ENCODE measurements around the gene DENND11.
"Not testable (repeated sequence)": the region's sequence is repeated elsewhere in the genome, so short reads cannot be mapped to it uniquely, and the experiment has no call there.

The DENND11 gene

GRCh38 chr7:141700296-141700847 is 1.6 kb downstream of the DENND11 start:
- H3K4me1 Mint-ChIP-seq (ENCODE audit: low read depth) = peaks cover 35% of the 10 kb centered on the region
- no peak for DNase-seq (ENCODE audit: low spot score)
- peaks cover 15% of the 10 kb centered on the region for H3K27me3 Mint-ChIP-seq (ENCODE audit: low read depth)

DNA sequence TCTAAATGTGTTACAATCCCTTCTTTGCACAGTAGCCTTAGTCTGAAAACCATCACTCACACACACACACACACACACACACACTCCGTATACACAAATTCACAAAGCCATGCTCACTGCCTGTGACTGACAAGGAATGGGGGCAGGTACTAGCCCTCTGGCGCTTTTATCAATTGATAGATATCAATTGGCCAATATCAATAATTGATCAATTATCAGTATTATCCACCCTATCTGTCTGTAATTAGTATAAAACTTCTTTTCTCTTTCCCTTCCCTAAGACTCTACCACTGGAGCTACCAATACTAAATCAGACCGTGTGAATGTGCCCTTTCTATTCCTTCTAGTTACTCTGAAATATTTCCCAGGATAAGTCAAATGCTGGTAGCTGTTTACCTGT is 2.1 kb downstream of the DENND11 start:
- Mint-ChIP-seq H3K27ac (no peak overlapping the region), H3K36me3 (ENCODE audit: low read depth) (peaks cover 3% of the 10 kb centered on the region), H3K9me3 (no peaks in the 10 kb centered on the region), H3K4me3 (peak overlapping the region; percentile 69), H3K27me3 (ENCODE audit: low read depth) (peaks cover 11% of the 10 kb centered on the region), H3K4me1 (ENCODE audit: low read depth) (peaks cover 35% of the 10 kb centered on the region)
- no peak for DNase-seq (ENCODE audit: low spot score)

More at GRCh38 chr7:141700296-141700847, 1.6 kb downstream of the DENND11 start:
- H3K36me3 Mint-ChIP-seq (ENCODE audit: low read depth) = peaks cover 3% of the 10 kb centered on the region
- no peaks in the 10 kb centered on the region for H3K9me3 Mint-ChIP-seq
- H3K4me3 Mint-ChIP-seq = peak overlapping the region; percentile 69
- peak overlapping the region; percentile 73 for H3K27ac Mint-ChIP-seq

- Mint-ChIP-seq H3K27me3 (ENCODE audit: low read depth) (peaks cover 6% of the 10 kb centered on the region), H3K27ac (no peak overlapping the region), H3K9me3 (no peaks in the 10 kb centered on the region), H3K4me1 (ENCODE audit: low read depth) (peaks cover 38% of the 10 kb centered on the region), H3K36me3 (ENCODE audit: low read depth) (peaks cover 4% of the 10 kb centered on the region), H3K4me3 (no peak overlapping the region)
- DNase-seq (ENCODE audit: low spot score) = no peak
Observed at GRCh38 chr7:141698247-141699015, 3.5 kb downstream of the DENND11 start.

- H3K4me1 Mint-ChIP-seq (ENCODE audit: low read depth) = peaks cover 35% of the 10 kb centered on the region
- no peaks in the 10 kb centered on the region for H3K27me3 Mint-ChIP-seq (ENCODE audit: low read depth)
- H3K36me3 Mint-ChIP-seq (ENCODE audit: low read depth) = peaks cover 4% of the 10 kb centered on the region
- no peak overlapping the region for H3K27ac Mint-ChIP-seq
- DNase-seq (ENCODE audit: low spot score) = no peak
- no peaks in the 10 kb centered on the region for H3K9me3 Mint-ChIP-seq
- no peak overlapping the region for H3K4me3 Mint-ChIP-seq
Observed at GRCh38 chr7:141697211-141697871, 4.6 kb downstream of the DENND11 start.

GRCh38 chr7:141696348-141696747 is 5.6 kb downstream of the DENND11 start:
- Mint-ChIP-seq H3K4me3 (no peak overlapping the region), H3K4me1 (ENCODE audit: low read depth) (peaks cover 34% of the 10 kb centered on the region), H3K27me3 (ENCODE audit: low read depth) (no peaks in the 10 kb centered on the region), H3K27ac (no peak overlapping the region), H3K9me3 (no peaks in the 10 kb centered on the region), H3K36me3 (ENCODE audit: low read depth) (peaks cover 4% of the 10 kb centered on the region)
- DNase-seq (ENCODE audit: low spot score) = no peak

- no peak overlapping the region for H3K27ac Mint-ChIP-seq
- peaks cover 32% of the 10 kb centered on the region for H3K4me1 Mint-ChIP-seq (ENCODE audit: low read depth)
- peaks cover 4% of the 10 kb centered on the region for H3K36me3 Mint-ChIP-seq (ENCODE audit: low read depth)
- H3K4me3 Mint-ChIP-seq = no peak overlapping the region
- no peaks in the 10 kb centered on the region for H3K9me3 Mint-ChIP-seq
- H3K27me3 Mint-ChIP-seq (ENCODE audit: low read depth) = no peaks in the 10 kb centered on the region
- DNase-seq (ENCODE audit: low spot score) = no peak
Observed at GRCh38 chr7:141695803-141696289, 6.1 kb downstream of the DENND11 start.

DNA sequence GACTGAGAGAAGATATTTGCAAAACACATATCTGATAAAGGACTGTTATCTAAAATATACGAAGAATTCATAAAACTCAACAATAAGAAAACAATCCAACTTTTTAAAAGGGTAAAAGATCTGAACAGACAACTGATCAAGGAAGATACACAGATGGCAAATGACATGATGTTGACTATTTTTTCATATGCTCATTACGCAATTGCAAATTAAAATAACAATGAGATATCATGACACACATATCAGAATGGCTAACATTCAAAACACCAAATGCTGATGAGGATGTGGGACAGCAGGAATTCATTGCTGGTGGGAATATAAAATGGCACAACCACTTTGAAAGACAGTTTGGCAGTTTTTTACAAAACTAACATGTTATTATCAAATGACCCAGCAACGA is 8.9 kb downstream of the DENND11 start:
- no peak overlapping the region for H3K27ac Mint-ChIP-seq
- peaks cover 10% of the 10 kb centered on the region for H3K36me3 Mint-ChIP-seq (ENCODE audit: low read depth)

DNA sequence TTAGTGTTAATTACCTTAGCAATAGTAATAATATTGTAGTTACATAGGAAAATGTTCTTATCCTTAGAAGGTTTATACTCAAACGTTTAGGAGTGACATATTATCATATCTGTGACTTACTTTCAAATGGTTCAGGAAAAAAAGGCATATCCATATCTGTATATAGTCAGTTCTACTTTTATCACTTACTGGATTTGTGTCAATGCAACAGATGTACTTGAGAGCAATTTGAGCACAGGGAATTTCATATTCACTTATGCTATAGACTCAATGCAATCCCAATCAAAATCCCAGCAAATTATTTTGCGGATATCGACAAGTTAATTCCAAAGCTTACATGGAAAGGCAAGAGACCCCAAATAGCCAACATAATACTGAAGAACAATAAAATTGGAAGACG is 10.0 kb downstream of the DENND11 start:
- no peak for DNase-seq (ENCODE audit: low spot score)
- Mint-ChIP-seq H3K4me3 (no peak overlapping the region), H3K27me3 (ENCODE audit: low read depth) (no peaks in the 10 kb centered on the region), H3K27ac (no peak overlapping the region), H3K36me3 (ENCODE audit: low read depth) (peaks cover 13% of the 10 kb centered on the region), H3K9me3 (no peaks in the 10 kb centered on the region), H3K4me1 (ENCODE audit: low read depth) (peaks cover 2% of the 10 kb centered on the region)

More for the DNA sequence above, 8.9 kb downstream of the DENND11 start:
- no peak for DNase-seq (ENCODE audit: low spot score)
- Mint-ChIP-seq H3K4me1 (ENCODE audit: low read depth) (peaks cover 10% of the 10 kb centered on the region), H3K9me3 (no peaks in the 10 kb centered on the region), H3K4me3 (no peak overlapping the region), H3K27me3 (ENCODE audit: low read depth) (no peaks in the 10 kb centered on the region)

DNA sequence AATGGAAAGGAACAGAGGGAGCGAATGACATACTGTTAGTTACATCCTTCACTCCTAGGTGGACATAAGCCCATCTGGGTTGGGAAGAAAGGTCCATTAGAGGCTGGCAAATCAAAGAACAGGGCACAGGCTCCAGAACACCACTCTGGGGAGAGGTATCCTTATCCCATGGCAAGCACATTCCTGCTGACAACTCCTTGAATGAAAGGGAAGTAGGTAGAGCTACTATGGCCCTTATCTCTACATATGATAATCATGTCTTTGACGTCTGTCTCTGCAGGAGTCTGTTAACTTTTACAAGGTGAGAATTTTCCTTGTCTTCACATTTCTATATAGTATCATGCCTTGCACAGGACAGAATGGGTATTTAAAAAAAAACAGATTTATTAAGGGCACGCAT is 10.4 kb downstream of the DENND11 start:
- no peak for DNase-seq (ENCODE audit: low spot score)
- no peak overlapping the region for H3K27ac Mint-ChIP-seq
- no peak overlapping the region for H3K4me3 Mint-ChIP-seq
- peaks cover 15% of the 10 kb centered on the region for H3K36me3 Mint-ChIP-seq (ENCODE audit: low read depth)
- no peaks in the 10 kb centered on the region for H3K9me3 Mint-ChIP-seq
- peaks cover 4% of the 10 kb centered on the region for H3K4me1 Mint-ChIP-seq (ENCODE audit: low read depth)
- H3K27me3 Mint-ChIP-seq (ENCODE audit: low read depth) = no peaks in the 10 kb centered on the region

DNA sequence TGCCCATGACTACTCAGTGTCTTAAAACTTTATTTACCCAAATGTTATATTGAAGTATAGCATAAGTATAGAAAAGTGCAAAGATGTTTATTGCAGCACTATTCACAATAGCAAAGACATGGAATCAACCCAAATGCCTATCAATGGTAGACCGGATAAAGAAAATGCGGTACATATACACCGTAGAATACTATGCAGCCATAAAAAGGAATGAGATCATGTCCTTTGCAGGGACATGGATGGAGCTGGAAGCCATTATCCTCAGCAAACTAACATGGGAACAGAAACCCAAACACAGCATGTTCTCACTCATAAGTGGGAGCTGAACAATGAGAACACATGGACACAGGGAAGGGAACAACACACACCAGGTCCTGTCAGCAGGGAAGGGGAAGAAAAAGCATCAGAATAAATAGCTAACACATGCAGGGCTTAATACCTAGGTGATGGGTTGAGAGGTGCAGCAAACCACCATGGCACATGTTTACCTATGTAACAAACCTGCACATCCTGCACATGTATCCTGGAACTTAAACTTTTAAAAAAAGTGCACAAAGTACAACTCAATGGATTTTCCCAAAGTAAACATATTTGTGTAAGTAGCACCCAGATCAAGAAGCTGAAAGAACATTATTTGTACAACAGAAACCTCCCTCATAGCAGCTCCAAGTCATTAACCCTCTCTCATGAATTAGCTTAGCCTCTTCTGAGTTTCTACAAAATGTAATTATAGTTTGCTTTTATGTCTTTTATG is 12.7 kb downstream of the DENND11 start:
- not testable (repeated sequence) for H3K27me3 Mint-ChIP-seq (ENCODE audit: low read depth); DNase-seq (ENCODE audit: low spot score); H3K27ac Mint-ChIP-seq; H3K4me3 Mint-ChIP-seq; H3K4me1 Mint-ChIP-seq (ENCODE audit: low read depth); H3K9me3 Mint-ChIP-seq
- peaks cover 24% of the 10 kb centered on the region for H3K36me3 Mint-ChIP-seq (ENCODE audit: low read depth)

- no peak for DNase-seq (ENCODE audit: low spot score)
- peaks cover 6% of the 10 kb centered on the region for H3K4me1 Mint-ChIP-seq (ENCODE audit: low read depth)
- H3K36me3 Mint-ChIP-seq (ENCODE audit: low read depth) = peaks cover 27% of the 10 kb centered on the region
- H3K9me3 Mint-ChIP-seq = no peaks in the 10 kb centered on the region
- H3K27ac Mint-ChIP-seq = no peak overlapping the region
- H3K4me3 Mint-ChIP-seq = no peak overlapping the region
- H3K27me3 Mint-ChIP-seq (ENCODE audit: low read depth) = no peaks in the 10 kb centered on the region
Observed at GRCh38 chr7:141688043-141688442, 13.9 kb downstream of the DENND11 start.

GRCh38 chr7:141686670-141687069 is 15.3 kb downstream of the DENND11 start:
- H3K4me1 Mint-ChIP-seq (ENCODE audit: low read depth) = peaks cover 6% of the 10 kb centered on the region
- H3K4me3 Mint-ChIP-seq = no peak overlapping the region
- no peak overlapping the region for H3K27ac Mint-ChIP-seq
- peaks cover 36% of the 10 kb centered on the region for H3K36me3 Mint-ChIP-seq (ENCODE audit: low read depth)
- no peak for DNase-seq (ENCODE audit: low spot score)
- H3K27me3 Mint-ChIP-seq (ENCODE audit: low read depth) = no peaks in the 10 kb centered on the region
- H3K9me3 Mint-ChIP-seq = no peaks in the 10 kb centered on the region

DNA sequence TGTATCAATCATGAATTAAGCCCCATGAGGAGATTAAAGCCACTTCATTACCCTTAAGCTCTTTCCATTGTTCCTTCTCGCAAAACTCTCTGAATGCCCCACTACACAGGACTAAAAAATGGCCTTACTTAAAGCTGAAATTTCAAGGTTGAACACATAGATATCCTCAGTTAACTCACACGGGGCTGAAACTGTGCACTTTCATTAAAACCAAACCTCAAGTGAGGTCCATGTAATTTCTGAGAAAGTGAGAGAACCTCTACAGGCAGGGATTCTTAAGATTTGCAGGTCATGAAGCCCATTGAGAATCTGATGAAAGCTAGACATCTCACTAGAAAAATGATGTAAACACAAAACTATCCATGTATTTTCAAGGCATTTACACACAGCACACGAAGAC is 15.9 kb downstream of the DENND11 start:
- H3K36me3 Mint-ChIP-seq (ENCODE audit: low read depth) = peaks cover 42% of the 10 kb centered on the region
- H3K4me1 Mint-ChIP-seq (ENCODE audit: low read depth) = peaks cover 6% of the 10 kb centered on the region
- H3K27me3 Mint-ChIP-seq (ENCODE audit: low read depth) = no peaks in the 10 kb centered on the region
- no peaks in the 10 kb centered on the region for H3K9me3 Mint-ChIP-seq
- no peak overlapping the region for H3K4me3 Mint-ChIP-seq
- H3K27ac Mint-ChIP-seq = no peak overlapping the region
- DNase-seq (ENCODE audit: low spot score) = no peak

Measured in T-helper 2 cell treated with Interferon-gamma antibody and Interleukin-4, amounts not matched to agents 5 μg/mL and 100 μg/mL, for 36 hours (primary cell).